GM21528 (cell line): ENCODE measurements around the gene RUNDC1.

ENCODE experiments used
- ATAC-seq: cut with Tn5 transposase; IDR thresholded peaks from one replicate; pipeline ENCODE4 v1.9.1; 2021; ENCODE audit warnings: mild to moderate bottlenecking, moderate library complexity; ENCODE audit not compliant: unreplicated experiment, low FRiP score

RUNDC1 gene

GRCh38 chr17:43016216-43016615 is 35.9 kb downstream of the RUNDC1 start:
- no peak for ATAC-seq

- ATAC-seq = no peak
Observed at GRCh38 chr17:43018008-43018853, 37.9 kb downstream of the RUNDC1 start.

DNA sequence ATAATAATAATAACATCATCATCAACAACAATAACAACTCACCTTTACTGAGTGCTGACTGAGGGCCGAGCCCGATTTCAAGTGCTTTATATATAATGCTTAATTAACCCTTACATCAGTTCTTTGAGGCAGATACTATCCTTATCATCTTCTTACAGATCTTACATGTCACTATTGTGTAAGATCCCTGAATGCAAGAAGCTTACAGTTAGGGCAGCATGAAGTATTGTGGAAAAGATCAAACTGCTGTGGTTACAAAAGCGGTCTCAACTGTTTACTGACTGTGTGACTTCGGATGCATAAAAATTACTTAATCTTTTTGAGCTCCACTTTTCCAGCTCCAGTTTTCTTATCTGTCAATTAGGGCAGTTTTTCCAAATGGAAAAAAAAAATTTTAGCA is 38.6 kb downstream of the RUNDC1 start:
- no peak for ATAC-seq

DNA sequence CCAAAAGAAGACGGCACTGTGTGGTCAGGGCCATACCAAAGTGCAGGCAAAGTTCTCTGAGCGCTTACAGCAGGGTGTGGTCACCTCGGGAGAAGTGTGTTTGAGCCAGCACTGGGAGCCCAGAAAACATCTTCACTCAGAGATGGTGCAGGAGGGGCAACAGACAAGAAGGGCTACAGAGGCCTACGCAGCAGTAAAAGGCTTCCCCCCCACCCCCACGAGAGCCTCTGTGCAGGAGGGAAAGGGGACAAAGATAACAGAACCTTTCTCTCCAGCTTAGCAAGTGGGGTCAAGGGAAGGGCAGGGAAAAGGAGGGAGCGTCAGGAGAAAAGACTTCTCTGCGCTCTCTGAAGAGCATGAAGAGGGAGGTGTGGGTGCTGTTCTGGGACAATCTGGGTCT is 39.1 kb downstream of the RUNDC1 start:
- ATAC-seq = no peak

- ATAC-seq = no peak
Observed at GRCh38 chr17:43020030-43020621, 39.8 kb downstream of the RUNDC1 start.

DNA sequence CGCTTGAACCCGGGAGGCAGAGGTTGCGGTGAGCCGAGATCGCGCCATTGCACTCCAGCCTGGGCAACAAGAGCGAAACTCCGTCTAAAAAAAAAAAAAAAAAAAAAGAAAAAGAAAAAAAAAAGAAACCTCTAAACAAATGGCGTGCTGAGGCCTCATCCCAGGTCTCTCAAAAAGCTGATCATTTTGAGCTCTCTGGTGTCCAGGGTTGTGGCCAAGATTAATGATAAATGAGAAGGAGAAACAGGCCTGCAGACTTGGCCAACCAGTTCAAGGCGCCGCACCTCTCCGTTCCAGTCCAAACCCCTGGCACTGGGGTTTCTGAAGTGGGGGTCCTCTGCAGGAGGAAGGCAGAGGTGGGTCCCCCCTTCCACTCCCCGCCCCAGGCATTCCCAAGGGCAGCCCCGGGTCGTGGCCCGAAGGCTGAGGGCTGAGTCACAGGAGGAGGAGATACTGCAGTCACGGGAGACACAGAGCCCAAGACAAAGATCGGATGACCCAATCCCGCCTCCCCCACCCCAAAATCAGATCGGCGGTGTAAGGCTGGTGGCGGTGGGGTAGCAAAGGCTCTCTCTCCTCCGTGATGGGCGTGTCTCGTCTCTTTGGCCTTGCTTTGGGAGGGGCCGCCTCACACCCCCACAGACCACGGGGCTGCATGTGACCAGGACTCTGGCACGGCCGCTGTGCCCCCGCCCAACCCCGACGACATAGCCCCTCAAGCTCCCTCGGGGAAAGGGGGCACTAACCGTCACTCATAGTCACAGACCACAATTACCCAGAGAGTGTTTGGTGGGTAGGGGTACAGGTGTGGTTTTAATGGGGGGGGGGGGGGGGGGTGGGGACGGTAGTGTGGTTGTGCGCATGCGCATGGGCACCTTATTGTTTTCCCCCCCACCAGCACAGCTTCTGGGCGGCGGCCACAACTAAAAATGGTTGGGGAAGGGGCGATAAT is 40.7 kb downstream of the RUNDC1 start:
- no peak for ATAC-seq

DNA sequence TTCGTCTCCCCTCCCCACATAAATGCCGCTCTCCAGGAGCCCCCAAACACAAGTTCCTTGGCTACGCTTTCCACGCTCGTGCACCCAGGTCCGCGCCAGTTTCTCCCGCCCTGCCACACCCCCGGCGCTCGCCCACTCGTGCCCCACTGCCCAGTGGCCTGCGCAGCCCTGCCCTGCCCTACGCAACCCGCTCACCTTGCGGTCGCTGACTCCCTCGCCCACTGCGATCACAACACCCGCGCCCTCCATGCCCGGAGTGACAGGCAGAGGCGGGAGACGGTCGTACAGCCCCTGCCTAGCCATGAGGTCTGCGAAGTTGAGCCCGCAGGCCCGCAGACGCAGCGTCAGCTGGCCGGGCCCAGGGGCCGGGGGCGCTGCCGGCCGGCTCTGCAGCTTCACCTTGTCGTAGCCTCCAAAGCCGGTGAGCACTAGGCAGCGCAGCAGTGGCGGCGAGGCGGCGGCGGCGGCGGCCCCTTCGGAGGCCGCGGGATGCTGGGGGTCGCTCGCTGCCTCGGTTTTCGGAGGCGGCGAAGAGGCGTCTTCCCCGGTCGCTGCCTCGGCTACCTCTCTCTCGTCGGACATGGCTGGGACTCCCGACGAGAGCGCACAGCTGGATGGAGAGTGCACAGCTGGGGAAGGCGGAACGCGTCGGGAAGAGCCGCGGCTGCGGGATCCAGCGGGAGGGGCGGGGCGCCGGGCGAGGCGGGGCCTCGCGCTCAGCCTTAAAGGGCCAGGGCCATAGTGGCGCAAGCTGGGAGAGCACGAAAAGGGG is 41.6 kb downstream of the RUNDC1 start, which contains the start of gene VAT1:
Gene VAT1 (minus strand): TSS at position 645 of the 772 bp plus-strand sequence. CDS start 63 bp downstream, at position 582.
- no peak for ATAC-seq

GRCh38 chr17:43024407-43025289 is 44.3 kb downstream of the RUNDC1 start, which contains the start of gene RND2:
TSS of gene RND2 (plus strand) at chr17:43025231. CDS start at chr17:43025348, 117 bp downstream.
- no peak for ATAC-seq

DNA sequence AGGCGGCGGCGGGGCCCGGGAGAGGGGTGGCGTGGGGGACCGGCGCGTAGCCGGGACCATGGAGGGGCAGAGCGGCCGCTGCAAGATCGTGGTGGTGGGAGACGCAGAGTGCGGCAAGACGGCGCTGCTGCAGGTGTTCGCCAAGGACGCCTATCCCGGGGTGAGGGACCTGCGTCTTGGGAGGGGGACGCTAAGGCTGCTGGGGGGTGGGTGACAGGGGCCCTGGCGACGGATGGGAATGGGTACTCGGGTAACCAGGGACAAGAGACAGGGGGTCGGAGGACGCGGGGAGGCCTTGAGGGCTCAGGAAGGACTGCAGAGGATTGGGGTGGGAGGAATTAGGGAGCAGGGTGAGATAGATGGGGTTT is 44.9 kb downstream of the RUNDC1 start:
- no peak for ATAC-seq

DNA sequence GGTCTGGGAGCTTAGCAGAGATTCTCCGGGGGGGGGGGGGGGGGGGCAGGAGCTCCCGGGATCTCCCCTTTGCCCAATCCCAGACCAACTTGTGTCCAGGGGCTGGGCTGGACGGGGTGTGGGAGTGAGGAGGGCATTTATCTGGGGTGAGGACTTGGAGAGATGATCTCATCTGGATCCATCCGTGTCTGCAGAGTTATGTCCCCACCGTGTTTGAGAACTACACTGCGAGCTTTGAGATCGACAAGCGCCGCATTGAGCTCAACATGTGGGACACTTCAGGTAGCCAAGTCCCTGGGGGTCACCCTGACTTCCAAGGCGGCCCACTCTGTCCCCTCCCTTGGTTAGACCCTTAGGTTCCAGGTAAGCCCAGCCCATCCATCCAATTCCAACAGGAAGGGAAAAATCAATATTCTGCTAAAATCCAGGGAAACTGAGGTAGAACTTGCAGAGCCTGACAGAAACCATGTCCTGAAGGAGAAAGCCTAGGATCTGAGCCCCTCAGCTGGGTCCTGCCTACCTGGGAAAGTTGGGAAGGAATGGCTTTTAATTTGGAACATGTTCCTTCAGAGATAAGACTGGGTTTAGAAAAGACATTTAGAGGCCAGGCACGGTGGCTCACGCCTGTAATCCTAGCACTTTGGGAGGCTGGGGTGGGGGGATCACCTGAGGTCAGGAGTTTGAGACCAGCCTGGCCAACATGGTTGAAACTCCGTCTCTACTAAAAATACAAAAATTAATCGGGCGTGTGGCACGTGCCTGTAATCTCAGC is 45.6 kb downstream of the RUNDC1 start:
- no peak for ATAC-seq

GRCh38 chr17:43026595-43026994 is 46.2 kb downstream of the RUNDC1 start:
- no peak for ATAC-seq

DNA sequence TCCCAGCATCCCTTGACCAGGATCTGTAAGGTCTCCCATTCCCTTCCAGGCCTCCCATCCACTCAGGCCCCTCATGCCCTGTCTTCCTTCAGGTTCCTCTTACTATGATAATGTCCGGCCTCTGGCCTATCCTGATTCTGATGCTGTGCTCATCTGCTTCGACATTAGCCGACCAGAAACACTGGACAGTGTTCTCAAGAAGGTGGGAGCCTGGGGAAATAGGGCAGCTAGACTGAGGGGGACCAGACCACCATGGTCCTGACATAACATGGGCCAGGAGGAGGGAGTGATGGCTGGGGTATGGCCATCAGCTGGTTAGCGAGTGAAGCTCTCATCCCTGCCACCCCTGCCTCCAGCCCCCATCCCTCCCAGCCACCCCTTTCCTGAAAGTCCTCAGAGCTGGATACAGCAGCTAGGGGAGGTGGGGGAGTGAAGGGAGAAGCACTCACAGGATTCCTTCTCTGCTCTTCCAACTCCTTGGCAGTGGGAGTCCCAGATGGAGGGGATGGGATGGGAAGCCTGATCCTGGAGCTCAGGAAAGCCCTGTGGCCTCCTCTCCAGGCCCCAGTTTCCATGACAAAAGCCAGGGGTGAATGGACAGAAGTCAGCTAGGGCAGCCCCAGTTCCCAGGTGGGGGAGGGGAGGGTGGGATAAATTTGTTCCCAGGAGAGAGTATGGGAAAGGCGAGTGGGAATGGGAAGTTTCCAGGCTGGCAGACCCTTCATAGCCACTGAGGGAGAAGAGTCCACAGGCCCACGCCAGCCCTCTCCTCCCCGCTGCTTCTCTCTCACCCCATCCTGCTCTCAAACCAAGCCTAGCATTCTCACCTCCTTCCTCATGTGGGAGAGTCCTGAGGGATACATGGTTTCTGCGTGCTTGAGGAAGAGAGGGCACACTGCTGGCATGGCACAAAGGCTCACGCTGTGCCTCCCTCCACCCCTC is 47.0 kb downstream of the RUNDC1 start:
- ATAC-seq = no peak

- ATAC-seq = no peak
Observed at GRCh38 chr17:43028221-43028861, 48.0 kb downstream of the RUNDC1 start.

GRCh38 chr17:43030137-43030767 is 49.9 kb downstream of the RUNDC1 start:
- no peak for ATAC-seq

- no peak for ATAC-seq
Observed at GRCh38 chr17:43031666-43032065, 51.3 kb downstream of the RUNDC1 start.
